ENCODE measurements around the gene EML4. TPM values are rescaled to one million over a fixed set of nuclear protein-coding genes. Genes with fewer than 3 reads are reported as not detected.

The EML4 gene
- total RNA-seq, 4 donors from 2014 or later: 27.4 to 96.8 (median 58.0) TPM

GRCh38 chr2:42178335-42178734, 9.2 kb downstream of the EML4 start:
- Histone ChIP-seq H3K9me3 (no peaks in the 10 kb centered on the region), H3K27me3 (no peaks in the 10 kb centered on the region), H3K36me3 (no peaks in the 10 kb centered on the region), H3K27ac (no peak overlapping the region), H3K4me3 (no peak overlapping the region), H3K4me1 (no peaks in the 10 kb centered on the region)
- TF ChIP-seq CTCF (IDR thresholded peaks at IDR 0.05) (no peak), POLR2A (IDR thresholded peaks at IDR 0.05) (no peak)
- no peak for DNase-seq
- intact Hi-C loops (cut with DNase I; ENCODE audit: low total_unique reads): no loop called here

GRCh38 chr2:42180300-42180699, 11.1 kb downstream of the EML4 start:
- no peaks in the 10 kb centered on the region for H3K27me3 ChIP-seq
- H3K4me3 ChIP-seq: no peak overlapping the region
- intact Hi-C loops (cut with DNase I; ENCODE audit: low total_unique reads): no loop called here
- no peaks in the 10 kb centered on the region for H3K9me3 ChIP-seq
- no peaks in the 10 kb centered on the region for H3K36me3 ChIP-seq
- no peaks in the 10 kb centered on the region for H3K4me1 ChIP-seq
- no peak for DNase-seq
- H3K27ac ChIP-seq: no peak overlapping the region
- no peak for TF ChIP-seq POLR2A (IDR thresholded peaks at IDR 0.05)
- no peak for TF ChIP-seq CTCF (IDR thresholded peaks at IDR 0.05)

GRCh38 chr2:42182654-42183308, 13.6 kb downstream of the EML4 start:
- no peak for DNase-seq
- H3K4me3 ChIP-seq: no peak overlapping the region
- TF ChIP-seq CTCF (IDR thresholded peaks at IDR 0.05) (no peak), POLR2A (IDR thresholded peaks at IDR 0.05) (no peak)
- H3K9me3 ChIP-seq: no peaks in the 10 kb centered on the region
- no peaks in the 10 kb centered on the region for H3K36me3 ChIP-seq
- H3K27ac ChIP-seq: no peak overlapping the region
- no peaks in the 10 kb centered on the region for H3K27me3 ChIP-seq
- H3K4me1 ChIP-seq: no peaks in the 10 kb centered on the region
- intact Hi-C loops (cut with DNase I; ENCODE audit: low total_unique reads): no loop called here

GRCh38 chr2:42183775-42184174, 14.6 kb downstream of the EML4 start:
- Histone ChIP-seq H3K4me1 (no peaks in the 10 kb centered on the region), H3K4me3 (no peak overlapping the region), H3K27me3 (no peaks in the 10 kb centered on the region), H3K36me3 (no peaks in the 10 kb centered on the region), H3K27ac (no peak overlapping the region), H3K9me3 (no peaks in the 10 kb centered on the region)
- intact Hi-C loops (cut with DNase I; ENCODE audit: low total_unique reads): no loop called here
- no peak for TF ChIP-seq CTCF (IDR thresholded peaks at IDR 0.05)
- no peak for TF ChIP-seq POLR2A (IDR thresholded peaks at IDR 0.05)
- no peak for DNase-seq

GRCh38 chr2:42184346-42184745, 15.2 kb downstream of the EML4 start:
- H3K9me3 ChIP-seq: no peaks in the 10 kb centered on the region
- H3K27ac ChIP-seq: no peak overlapping the region
- DNase-seq: no peak
- H3K4me1 ChIP-seq: no peaks in the 10 kb centered on the region
- no peak for TF ChIP-seq CTCF (IDR thresholded peaks at IDR 0.05)
- TF ChIP-seq POLR2A (IDR thresholded peaks at IDR 0.05): no peak
- no peaks in the 10 kb centered on the region for H3K27me3 ChIP-seq
- H3K36me3 ChIP-seq: no peaks in the 10 kb centered on the region
- intact Hi-C loops (cut with DNase I; ENCODE audit: low total_unique reads): no loop called here
- H3K4me3 ChIP-seq: no peak overlapping the region
